Colon (tissue), 2 donors: ENCODE results near the gene COL4A4.

Experiments
- FAIRE-seq: peaks from 2 replicates; lab custom pipeline; 2012; peaks lifted over from hg19 to GRCh38; lab: Jason Lieb, UNC
- donor health status: control.
- donor health status: control.

COL4A4 gene

DNA sequence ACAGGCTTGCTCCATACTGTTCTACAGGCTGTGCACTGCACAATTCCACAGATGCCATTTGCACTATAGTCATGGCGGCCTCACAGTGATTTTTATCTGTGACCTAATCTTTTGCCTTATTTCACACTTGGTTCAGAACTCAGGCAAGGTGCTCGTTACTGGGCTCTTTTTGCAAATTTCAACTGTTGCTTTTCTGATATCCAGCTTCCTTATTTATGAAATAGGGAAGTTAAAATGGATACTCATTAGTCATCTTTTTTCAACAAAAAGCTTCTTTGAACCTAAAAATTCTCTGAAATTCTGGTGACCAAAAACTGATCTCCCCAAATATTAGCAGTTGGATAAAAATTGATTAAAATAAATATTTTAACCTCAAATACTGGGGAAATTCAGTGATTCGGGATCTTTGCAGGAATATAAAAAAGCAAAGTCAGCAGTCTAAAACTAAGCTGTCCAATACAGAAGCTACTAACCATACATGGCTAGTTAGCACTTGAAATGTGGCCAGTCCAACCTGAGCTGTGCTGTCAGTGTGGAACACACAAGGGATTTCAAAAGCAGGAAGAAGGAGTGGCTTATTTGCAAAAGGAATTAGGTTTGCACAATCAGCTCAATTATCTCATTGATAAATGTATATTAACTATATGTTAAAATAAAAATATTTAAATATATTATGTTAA is 134.4 kb downstream of the COL4A4 start:
- FAIRE-seq: no peak

DNA sequence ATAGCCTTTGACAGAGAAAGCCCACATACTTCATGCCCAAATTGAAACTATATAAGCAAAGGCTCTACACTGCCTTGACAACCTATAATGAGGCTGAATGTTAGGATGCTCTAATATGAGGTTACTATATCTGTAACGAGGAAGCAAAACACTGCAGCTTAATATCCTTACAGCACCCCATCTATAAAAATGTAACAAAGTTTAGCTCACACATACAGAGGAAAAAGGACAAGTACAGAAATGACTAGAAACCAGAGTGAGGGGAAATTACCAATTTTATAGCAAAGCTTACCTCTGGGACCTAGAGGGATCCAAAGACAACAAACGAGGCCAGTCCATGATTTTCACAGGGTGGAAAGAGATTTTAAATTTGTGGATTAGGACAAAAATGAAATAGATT is 138.5 kb downstream of the COL4A4 start:
- no peak for FAIRE-seq

- no peak for FAIRE-seq
Observed at GRCh38 chr2:227022608-227023007, 141.4 kb downstream of the COL4A4 start.

- no peak for FAIRE-seq
Observed at GRCh38 chr2:227020416-227020815, 143.6 kb downstream of the COL4A4 start.

DNA sequence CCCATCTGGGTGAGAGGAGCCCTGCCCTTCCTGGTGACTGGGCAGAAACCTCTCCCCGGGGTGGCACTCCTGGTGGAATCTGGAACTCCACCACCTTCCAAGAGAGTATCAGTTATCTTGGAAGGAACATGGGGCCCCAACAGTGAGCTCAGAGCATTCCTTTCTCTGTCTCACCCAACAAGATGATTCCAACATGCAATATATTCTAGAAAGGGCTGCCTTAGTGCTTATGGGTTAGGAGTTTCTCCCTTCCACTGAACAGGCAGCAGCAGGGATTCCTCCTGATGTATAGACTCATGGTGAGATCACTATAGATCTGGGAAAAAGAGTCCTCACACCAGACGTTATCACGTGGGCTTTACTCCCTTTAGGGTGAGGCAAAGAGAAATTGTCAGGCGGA is 147.1 kb downstream of the COL4A4 start:
- no peak for FAIRE-seq

DNA sequence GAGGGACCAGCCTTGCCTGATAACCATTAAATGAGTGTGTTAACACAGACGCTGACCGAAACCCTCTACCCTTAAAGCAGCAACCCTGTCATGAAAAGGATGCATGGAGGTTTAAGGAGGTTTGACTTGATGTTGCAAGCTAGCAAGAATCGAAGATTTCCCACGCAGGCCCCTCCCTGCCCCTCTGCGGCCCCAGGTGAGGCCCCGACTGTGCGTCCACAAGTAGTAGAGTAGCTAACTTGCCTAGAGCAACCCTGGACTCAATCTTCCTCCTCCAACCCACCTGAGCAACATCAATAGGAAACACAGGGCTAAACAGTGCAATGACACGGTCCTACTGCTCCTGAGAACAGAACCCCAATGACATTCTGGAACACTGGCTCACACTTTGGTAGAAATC is 150.1 kb downstream of the COL4A4 start:
- FAIRE-seq: no peak

DNA sequence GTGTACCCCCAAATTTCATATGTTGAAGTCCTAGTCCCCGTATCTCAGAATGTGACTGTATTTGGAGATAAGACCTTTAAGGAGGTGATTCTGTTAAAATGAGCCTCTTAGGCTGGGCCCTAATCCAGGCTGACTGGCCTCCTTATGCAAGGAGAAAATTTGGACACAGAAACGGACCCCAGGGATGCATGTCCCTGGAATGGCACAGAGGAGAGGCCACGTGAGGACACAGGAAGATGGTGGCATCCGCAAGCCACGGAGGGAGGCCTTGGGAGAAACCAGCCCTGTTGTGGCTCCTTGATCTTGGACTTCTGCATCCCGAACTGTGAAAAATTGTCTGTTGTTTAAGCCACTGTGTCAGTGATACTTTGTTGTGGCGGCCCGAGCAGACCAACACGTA is 150.7 kb downstream of the COL4A4 start:
- FAIRE-seq: no peak

DNA sequence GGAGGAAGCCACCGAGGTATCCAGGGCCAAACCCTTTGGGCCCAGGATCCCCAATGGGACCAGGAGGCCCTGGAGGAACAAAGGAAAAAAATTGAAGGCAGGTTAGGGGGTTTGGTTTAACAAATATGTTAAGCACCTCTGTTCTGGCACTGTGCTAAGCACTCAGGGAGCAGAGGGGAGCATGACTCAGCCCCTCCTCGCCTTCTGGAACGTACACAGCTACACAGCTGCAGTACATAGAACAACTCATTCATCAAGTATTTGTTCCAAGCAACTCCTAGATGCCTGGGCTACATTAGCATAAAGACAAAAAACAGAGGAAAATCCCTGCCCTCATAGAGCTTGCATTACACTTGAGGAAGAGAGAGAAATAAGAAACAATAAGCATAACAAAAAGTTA is 153.6 kb downstream of the COL4A4 start:
- no peak for FAIRE-seq

- no peak for FAIRE-seq
Observed at GRCh38 chr2:227007940-227008339, 156.1 kb downstream of the COL4A4 start.

DNA sequence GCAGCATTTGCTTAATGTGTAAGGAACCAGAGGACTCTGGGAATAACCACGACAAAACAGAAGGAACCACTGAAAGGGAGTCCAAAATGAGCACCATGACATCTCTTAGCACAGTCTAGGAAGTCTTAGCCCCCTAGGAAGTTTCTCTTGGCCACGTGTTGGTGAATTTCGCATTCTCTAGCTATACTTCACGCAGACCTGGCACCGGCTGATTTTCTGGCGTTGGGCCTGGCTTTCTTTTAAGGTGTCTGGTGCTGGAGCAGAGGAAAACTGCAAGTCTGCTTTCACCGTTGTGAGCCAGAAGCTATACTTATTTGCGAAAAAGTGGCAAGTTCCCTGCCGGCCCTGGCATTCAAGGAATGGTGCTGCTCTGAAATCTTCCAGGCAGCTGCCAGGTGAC is 156.9 kb downstream of the COL4A4 start:
- FAIRE-seq: no peak

DNA sequence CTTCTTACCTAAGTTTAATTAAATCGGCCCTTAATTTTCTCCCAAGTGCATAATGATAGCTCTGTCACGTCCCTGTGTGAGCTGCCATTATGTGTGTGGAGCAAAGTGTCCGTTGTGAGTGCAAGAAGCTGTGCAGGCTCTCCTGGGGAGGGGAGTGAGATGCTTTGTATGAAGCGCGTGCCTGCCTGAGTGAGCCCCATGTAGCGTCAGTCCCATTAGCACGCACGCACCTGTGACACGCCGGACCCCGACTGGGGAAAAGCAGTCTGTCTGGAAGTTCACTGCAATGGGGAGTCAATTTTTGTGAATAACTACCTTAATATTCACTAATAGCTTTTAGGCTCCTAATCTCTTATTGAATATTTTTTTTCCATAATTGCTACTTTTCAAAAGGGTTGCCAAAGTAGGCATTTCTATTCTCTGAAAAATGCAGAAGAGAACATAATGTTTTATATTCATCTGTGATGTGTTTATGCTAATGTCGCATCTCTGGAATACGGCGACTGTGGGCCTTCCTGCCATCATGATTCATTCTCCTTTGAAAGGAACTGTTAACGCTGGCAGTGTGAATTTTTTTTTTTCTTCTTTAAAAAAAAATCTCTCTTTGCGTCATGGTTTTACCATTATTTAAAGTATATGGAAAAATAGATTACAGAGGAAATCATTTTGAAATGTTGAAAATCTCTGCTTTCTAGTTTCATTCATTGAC is 157.7 kb downstream of the COL4A4 start:
- no peak for FAIRE-seq

DNA sequence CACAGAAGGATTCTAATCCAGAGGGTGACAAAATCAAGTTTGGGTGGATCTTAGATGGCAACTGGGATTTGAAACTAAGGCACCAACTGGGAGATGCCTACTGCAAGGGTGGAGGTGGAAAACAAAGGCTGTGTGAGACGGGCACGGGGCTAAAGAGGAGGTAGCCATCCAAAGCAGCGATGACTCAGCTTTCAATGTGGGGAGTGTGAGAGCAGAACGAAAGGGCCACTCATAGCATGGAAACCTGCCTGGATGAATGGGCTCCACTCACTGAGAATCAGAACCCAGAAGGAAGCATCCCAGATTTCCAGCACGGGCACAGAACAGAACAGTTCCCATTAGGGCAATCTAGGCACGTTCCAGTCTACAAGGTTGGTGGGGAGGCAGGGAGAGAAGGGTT is 159.5 kb downstream of the COL4A4 start:
- no peak for FAIRE-seq

DNA sequence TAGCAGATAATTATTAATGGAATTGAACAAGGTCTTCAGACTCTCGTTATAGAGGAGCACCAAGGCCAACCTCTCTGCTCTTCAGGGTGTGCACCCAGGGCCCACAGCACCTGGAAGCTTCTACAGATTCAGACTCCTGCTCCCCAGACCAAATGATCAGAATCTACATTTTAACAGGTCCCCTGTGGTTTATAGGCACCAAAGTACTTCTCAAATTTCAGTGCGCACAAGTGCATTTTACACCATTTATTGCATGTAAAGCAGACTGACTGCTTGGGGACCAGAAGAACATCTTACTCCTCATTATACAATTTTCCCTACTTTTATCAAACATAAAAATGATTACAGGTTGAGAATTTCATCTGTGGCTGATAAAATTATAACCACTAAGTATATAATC is 163.9 kb downstream of the COL4A4 start:
- FAIRE-seq: no peak

DNA sequence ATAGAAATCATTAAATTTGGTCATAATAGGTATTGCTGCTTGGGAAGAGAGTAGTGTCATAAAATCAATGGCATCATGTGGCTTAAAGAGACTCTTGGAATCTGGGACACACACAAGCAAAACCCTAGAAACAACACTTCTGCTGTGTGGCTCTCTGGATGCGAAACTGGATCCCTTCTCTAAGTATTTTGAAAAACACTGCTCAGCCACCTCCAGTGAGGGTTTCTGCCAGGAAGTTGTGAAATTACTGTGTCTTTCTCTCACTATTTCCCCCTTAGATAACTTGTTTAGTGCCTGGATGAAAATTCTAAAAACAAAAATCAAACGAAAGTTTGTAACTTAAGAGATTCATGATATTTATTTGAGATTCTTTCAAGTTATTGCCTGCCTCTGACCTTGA is 164.3 kb downstream of the COL4A4 start:
- no peak for FAIRE-seq

- no peak for FAIRE-seq
Observed at GRCh38 chr2:226995625-226996041, 168.4 kb downstream of the COL4A4 start.

DNA sequence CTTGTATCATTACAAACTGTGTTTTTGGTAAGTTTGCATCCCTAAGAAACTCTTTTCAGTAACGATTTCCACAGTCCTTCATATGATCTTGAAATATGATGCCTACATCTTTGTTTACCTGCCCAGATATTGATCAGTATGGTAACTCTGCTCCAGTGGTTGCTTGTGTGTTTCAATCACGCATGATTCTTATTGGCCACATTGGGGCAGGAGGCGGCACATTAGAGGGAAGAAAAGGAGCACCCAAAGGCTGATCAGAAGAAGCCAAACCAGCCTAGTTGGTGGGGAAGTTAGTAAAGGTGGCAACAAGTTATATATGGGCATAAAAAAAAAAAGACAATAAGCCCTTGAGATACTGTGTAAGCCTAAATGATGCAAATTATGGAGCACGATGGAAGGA is 169.2 kb downstream of the COL4A4 start:
- FAIRE-seq: no peak

- FAIRE-seq: no peak
Observed at GRCh38 chr2:226993171-226993570, 170.8 kb downstream of the COL4A4 start.

DNA sequence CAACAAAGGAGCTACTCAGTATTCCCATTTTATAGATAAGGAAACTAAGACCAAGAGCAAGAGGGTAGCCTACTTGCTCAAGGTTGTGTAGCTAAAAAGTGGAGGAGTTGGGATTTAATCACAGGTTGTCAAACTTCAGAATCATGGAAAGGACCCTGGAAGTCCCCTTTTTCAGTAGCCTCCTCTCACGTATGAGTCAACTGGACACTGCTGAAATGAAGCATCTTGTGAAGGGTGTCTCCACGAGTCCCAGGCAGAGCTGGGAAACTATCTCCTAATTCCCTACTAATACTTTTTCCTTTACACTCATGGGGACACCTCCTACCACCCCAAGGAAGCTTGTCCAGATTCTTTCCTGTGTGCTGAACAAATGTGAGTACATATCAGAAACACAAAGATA is 172.3 kb downstream of the COL4A4 start:
- no peak for FAIRE-seq

GRCh38 chr2:226985583-226985946 is 178.4 kb downstream of the COL4A4 start:
- no peak for FAIRE-seq

GRCh38 chr2:226984750-226985582 is 179.0 kb downstream of the COL4A4 start:
- no peak for FAIRE-seq

DNA sequence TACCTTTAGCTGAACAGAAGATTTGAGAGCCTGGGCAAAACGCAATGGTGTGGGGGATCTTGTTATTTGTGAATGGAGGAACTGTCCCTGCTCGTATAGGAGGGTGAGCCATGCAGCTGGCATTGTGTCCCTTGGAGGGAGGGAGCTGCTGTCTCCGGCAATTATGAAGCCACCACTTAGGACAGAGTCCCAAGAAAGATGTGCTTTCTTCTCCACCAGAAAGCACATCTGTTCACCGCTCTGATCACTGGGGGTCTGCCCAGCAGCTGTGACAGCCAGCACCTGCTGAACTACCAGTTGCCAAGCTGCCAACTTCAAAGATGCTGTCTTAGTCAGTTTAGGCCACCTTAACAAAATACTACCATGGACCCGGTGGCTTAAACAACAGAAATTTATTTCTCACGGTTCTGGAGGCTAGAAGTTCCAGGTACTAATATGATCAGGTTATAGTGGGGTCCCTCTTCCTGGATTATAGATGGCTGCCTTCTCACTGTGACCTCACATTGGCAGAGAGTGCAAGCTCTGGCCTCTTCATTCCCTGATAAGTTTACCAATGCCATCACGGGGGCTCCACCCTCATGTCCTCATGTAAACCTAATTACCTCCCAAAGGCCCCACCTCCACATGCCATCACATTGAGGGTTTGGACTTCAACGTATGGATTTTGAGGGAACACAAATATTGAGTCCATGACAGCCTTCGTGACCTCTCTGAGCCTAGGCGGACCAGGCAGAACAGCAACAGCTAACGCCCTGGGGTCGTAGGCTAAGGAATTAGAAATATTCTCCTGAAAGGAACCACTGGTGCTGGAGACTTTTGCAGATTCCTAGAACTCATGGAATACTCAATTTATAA is 179.9 kb downstream of the COL4A4 start:
- no peak for FAIRE-seq

DNA sequence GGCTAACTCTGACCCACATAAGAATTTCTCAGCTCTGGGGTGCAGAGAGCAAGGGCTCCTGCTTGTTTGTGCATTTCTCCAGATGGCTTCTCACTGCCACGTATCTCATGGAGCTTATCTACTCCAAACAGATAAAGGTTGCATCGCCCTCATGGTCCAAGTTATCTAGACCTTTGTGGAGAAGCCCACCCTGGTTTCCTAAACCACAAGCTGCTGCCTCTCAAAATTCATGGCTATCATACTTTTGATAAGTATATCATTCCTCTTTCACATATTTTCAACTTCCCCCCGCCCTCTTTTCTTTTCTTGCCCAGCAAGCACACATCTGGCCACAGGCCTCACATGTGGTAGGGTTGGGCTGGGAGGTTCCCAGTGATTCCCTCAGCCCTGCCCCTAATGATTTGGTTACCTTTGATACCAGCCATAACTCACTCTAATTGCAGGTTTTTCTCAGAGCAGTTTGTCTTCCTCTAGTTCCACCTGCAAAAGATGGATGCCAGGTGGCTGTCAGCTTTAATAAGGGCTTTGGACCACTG is 182.1 kb downstream of the COL4A4 start:
- no peak for FAIRE-seq
